Natural killer cell treated with Interleukin-12 subunit alpha and Interleukin-12 subunit beta and Interleukin-15 and Interleukin-18, amount 100 ng/mL, for 72 hours (primary cell): ENCODE measurements around the gene CRTC1. TPM values are rescaled to one million over a fixed set of nuclear protein-coding genes. Genes with fewer than 3 reads are reported as not detected.
"Not testable (repeated sequence)": the region's sequence is repeated elsewhere in the genome, so short reads cannot be mapped to it uniquely, and the experiment has no call there.

Experiments
- ATAC-seq, 2 donors: fragments of 150-1000 bp; cut with Tn5 transposase in 1 of 2; sonication (Bioruptor Pico), chemical (Tn5 transposase) in 1 of 2; 2 replicates each; pipeline ENCODE4 v1.10.0; 2021
- DNase-seq: peaks from one replicate; pipeline ENCODE4 v3.0.0; 2022; ENCODE audit warnings: low spot score
- H3K27ac Mint-ChIP-seq, 2 donors: 1 replicate in 1 of 2; 2 replicates in 1 of 2; pipeline ENCODE4 v1.8.0; 2022; ENCODE audit warnings: mixed read lengths in 2 of 2, mild to moderate bottlenecking in 1 of 2, moderate library complexity in 1 of 2
- H3K27me3 Mint-ChIP-seq, 2 donors: 1 replicate in 1 of 2; 2 replicates in 1 of 2; pipeline ENCODE4 v1.8.0; 2022; ENCODE audit warnings: mixed read lengths in 2 of 2
- H3K36me3 Mint-ChIP-seq: one replicate; pipeline ENCODE4 v1.8.0; 2022; ENCODE audit warnings: mixed read lengths
- H3K4me1 Mint-ChIP-seq, 2 donors: 1 replicate in 1 of 2; 2 replicates in 1 of 2; pipeline ENCODE4 v1.8.0; 2022; ENCODE audit warnings: low read depth in 2 of 2, mixed read lengths in 2 of 2, mild to moderate bottlenecking in 1 of 2
- H3K4me3 Mint-ChIP-seq: one replicate; pipeline ENCODE4 v1.8.0; 2022; ENCODE audit warnings: mixed read lengths
- H3K9me3 Mint-ChIP-seq: 2 replicates; pipeline ENCODE4 v1.8.0; 2022; ENCODE audit warnings: mixed read lengths
- total RNA-seq, 2 donors: library from RNA; stranded (reverse); gene quantifications; one replicate each; pipeline ENCODE4 v1.2.3, GENCODE V29; 2022

The CRTC1 gene
- total RNA-seq, 2 donors from 2014 or later = 7.6 to 9.3 TPM

DNA sequence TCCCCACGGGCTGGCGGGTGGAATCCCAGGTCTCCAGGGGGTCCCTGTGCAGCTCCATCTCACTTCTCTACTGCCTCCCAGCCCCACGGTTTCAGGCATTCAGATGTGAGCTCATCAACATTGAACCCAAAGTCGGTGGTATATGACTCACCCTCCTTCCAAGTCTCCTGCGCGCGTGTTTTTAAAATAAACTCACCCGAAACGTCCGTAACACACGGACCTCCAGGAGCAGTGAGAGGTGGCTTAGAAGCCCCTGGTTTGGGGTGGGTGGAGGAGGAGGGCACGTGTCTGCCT lies 14.0 kb upstream of the CRTC1 start:
- ATAC-seq (no peak), DNase-seq (no peak)
- H3K9me3 Mint-ChIP-seq = no peaks in the 10 kb centered on the region
- no peaks in the 10 kb centered on the region for H3K36me3 Mint-ChIP-seq
- no peak overlapping the region for H3K27ac Mint-ChIP-seq
- no peaks in the 10 kb centered on the region for H3K27me3 Mint-ChIP-seq
- peaks cover 0 to 4% of the 10 kb centered on the region in 2 donors for H3K4me1 Mint-ChIP-seq
- H3K4me3 Mint-ChIP-seq = no peak overlapping the region

DNA sequence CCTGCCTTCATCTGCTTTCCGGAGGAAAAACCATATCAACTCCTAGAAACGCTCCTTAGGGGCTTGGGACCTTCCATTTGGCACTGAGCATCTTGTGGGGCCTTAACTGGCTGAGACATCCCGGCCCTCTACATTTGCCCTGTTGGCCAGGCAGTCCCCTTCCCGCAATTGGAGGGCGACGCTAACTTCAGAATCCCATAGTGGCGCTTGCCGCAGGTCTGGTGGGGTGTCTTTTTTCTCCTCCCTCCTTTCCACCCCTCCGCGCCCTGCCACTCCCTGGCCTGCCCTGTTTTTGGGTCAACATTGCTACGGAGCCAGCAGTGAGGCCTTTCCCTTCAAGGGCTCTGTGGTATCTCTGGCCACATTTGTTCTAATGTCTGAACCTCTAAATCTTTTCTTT lies 13.6 kb upstream of the CRTC1 start:
- no peaks in the 10 kb centered on the region for H3K27me3 Mint-ChIP-seq
- peaks cover 0 to 4% of the 10 kb centered on the region in 2 donors for H3K4me1 Mint-ChIP-seq
- DNase-seq = no peak
- H3K27ac Mint-ChIP-seq = no peak overlapping the region
- H3K36me3 Mint-ChIP-seq = no peaks in the 10 kb centered on the region
- ATAC-seq = no peak
- no peaks in the 10 kb centered on the region for H3K9me3 Mint-ChIP-seq
- H3K4me3 Mint-ChIP-seq = no peak overlapping the region

DNA sequence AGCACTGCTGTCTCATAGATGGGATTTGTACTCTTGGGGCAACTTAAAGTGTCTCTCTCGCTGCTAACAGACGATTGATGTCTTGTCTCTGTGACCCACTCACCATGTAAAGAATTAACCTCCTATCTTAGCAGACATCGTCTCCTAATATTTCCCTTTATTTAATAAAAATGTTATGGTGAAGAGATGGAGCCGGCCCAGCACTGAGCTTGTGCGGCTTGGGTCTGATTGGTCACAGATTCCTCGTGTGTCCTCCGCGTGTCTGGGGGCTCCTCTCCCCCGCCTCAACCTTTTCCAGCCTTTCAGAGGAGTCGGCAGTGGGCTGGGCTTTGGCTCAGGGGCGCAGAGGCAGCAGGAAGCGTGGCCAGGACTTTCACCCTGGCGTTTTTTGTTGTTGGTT lies 13.2 kb upstream of the CRTC1 start:
- ATAC-seq (no peak), DNase-seq (no peak)
- Mint-ChIP-seq H3K9me3 (no peaks in the 10 kb centered on the region), H3K4me3 (no peak overlapping the region), H3K4me1 (peaks cover 0 to 4% of the 10 kb centered on the region in 2 donors), H3K27me3 (no peaks in the 10 kb centered on the region), H3K27ac (no peak overlapping the region), H3K36me3 (no peaks in the 10 kb centered on the region)

DNA sequence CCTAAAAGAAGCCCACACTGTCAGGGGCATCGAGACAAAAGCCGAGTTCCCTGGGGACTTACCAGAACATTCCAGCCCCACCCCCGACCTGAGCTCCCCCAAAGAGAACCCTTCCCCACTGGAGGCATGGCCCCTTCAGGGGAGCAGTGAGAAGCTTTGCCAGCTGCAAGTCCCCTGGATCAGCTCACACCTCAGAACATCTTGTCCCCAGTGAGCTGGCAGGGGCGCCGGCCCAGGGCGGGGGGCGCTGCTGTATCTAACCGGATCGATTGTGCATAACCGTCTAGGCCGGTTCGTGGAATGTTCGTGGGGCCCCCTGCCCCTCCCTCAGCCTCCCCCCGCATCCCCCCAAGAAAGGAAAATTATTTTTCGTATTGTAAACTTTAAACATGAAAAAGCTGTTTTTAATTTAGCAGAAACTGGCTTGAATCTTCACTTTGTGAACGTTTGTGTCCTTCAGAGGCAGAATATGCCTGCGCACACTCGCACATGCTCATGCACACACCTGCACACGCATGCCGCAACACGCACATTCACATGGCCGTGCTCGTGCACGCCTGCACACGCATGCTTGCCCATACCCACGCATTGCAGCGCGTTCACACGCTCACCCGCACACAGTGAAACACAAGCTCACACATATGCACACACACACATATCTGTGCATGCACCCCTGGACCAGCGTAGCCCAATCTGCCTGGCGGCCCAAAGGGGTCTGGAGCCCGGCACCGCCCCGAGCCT lies 12.0 kb upstream of the CRTC1 start:
- Mint-ChIP-seq H3K4me3 (no peak overlapping the region), H3K27ac (no peak overlapping the region), H3K27me3 (no peaks in the 10 kb centered on the region), H3K9me3 (no peaks in the 10 kb centered on the region), H3K4me1 (peaks cover 0 to 4% of the 10 kb centered on the region in 2 donors), H3K36me3 (no peaks in the 10 kb centered on the region)
- ATAC-seq (peak in 1 of 2 donors; percentile 28), DNase-seq (no peak)

DNA sequence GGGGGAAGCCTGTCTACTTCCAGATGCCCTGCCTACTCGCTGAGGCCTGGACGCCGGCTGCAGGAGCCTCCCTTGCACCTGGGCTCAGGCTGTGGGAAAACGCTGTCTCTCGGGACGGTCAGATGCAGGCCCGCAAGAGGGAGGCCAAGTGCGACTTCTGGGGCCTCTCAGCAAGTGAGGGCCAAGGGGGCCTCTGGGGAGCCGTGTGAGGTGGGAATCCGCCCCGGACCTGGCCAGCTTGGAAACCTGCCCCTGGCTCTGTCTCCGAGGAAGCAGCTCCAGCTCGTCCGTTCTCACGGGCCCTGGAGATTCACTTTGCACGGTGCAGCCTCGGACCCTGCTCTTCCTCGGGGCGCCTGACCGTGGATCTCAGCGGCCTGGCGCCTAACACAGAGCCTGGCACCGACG lies 11.4 kb upstream of the CRTC1 start:
- no peak for ATAC-seq
- no peak overlapping the region for H3K27ac Mint-ChIP-seq
- no peaks in the 10 kb centered on the region for H3K27me3 Mint-ChIP-seq
- no peak overlapping the region for H3K4me3 Mint-ChIP-seq
- H3K4me1 Mint-ChIP-seq = peaks cover 0 to 4% of the 10 kb centered on the region in 2 donors
- DNase-seq = no peak
- H3K36me3 Mint-ChIP-seq = no peaks in the 10 kb centered on the region
- H3K9me3 Mint-ChIP-seq = no peaks in the 10 kb centered on the region

DNA sequence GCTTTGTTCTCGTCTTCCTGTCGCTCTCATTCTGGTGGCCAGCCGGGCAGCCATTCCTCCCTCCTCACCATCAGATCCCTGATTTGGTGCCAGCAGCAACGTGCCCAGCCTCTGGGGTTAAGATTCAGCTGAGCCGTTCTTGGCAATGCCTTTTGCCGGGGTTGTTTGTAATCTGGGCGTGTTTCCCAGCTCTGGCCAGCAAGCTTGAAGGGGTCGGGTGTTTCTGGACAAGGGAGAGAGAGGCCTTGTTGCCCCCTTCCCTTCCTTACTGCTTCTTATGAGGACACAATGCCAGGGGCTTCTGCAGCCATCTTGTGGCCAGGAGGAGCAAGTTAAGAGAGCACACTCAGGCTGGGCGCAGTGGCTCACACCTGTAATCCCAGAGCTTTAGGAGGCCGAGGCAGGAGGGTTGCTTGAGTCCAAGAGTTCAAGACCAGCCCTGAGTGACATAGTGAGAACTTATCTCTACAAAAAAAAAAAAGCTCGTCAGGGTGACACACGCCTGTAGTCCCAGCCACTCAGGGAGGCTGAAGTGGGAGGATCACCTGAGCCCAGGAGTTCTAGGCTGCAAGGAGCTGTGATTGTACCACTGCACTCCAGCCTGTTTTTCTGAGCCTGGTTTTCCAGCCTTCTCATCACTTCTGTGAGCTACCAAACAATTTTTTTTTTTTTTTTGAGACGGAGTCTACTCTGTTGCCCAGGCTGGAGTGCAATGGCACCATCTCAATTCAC lies 10.7 kb upstream of the CRTC1 start:
- Mint-ChIP-seq H3K4me3 (no peak overlapping the region), H3K4me1 (peaks cover 0 to 6% of the 10 kb centered on the region in 2 donors), H3K27ac (no peak overlapping the region), H3K36me3 (no peaks in the 10 kb centered on the region), H3K27me3 (no peaks in the 10 kb centered on the region), H3K9me3 (no peaks in the 10 kb centered on the region)
- no peak for ATAC-seq
- DNase-seq = no peak

DNA sequence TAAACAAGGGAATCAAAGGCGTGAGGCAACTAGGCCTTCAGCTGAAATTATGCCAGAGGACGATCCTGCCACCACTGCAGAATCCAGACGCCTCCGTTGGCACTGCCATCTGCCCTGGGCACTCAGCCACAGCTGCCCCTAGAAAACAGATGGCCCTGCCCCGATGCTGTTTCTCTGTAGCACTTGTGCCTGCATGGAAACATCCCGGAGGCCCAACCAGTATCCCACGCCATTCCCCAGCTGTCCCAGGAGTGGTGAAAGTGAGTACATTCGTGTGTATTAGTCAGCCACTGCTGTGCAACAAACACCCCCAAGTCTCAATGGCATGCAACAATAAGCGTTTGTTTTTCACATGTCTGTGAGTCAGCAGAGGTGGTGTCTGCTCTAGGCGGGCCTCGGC lies 8.9 kb upstream of the CRTC1 start:
- Mint-ChIP-seq H3K9me3 (no peaks in the 10 kb centered on the region), H3K36me3 (no peaks in the 10 kb centered on the region), H3K4me1 (peaks cover 6 to 11% of the 10 kb centered on the region in 2 donors), H3K4me3 (no peak overlapping the region), H3K27me3 (no peaks in the 10 kb centered on the region), H3K27ac (no peak overlapping the region)
- ATAC-seq (no peak), DNase-seq (no peak)

DNA sequence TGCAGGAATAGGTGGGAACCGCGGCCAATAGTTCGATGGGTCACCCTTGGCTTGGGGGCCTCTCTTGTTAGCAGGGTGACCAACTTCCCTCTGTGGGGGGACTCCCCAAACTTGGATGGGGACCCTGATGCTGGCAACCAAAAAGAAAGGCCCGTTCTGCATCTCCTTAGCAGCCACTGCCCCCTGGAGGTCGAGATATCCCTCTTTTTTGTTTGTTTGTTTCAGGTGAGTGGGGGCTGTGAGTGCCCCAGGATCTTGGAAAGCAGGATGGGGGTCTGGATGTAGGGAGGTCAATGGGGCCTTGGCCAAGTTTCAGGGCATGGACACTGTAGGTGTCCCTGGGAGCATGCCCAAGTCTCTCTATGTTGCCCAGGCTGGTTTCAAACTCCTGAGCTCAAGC lies 7.7 kb upstream of the CRTC1 start:
- Mint-ChIP-seq H3K4me1 (peaks cover 6 to 7% of the 10 kb centered on the region in 2 donors), H3K4me3 (no peak overlapping the region), H3K9me3 (no peaks in the 10 kb centered on the region), H3K27ac (no peak overlapping the region), H3K27me3 (no peaks in the 10 kb centered on the region), H3K36me3 (no peaks in the 10 kb centered on the region)
- ATAC-seq (no peak), DNase-seq (no peak)

DNA sequence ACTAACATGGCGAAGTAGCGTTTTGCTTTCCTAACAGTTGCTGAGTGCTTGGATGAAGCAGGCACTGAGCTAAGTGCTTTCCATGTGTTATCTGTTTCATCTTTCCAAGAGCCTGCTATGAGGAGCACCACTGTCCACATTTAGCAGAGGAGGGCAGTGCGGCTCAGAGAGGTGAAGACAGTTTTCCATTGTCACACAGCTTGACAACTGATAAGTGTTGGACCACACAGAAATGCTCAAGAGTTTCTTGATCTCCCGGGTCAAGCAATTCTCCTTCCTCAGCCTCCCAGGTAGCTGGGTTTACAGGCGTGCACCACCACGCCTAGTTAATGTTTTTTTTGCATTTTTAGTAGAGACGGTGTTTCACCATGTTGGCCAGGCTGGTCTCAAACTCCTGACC lies 6.8 kb upstream of the CRTC1 start:
- Mint-ChIP-seq H3K9me3 (no peaks in the 10 kb centered on the region), H3K4me1 (peaks cover 6 to 7% of the 10 kb centered on the region in 2 donors), H3K27ac (no peak overlapping the region), H3K4me3 (no peak overlapping the region), H3K27me3 (no peaks in the 10 kb centered on the region), H3K36me3 (no peaks in the 10 kb centered on the region)
- no peak for DNase-seq
- ATAC-seq = no peak

DNA sequence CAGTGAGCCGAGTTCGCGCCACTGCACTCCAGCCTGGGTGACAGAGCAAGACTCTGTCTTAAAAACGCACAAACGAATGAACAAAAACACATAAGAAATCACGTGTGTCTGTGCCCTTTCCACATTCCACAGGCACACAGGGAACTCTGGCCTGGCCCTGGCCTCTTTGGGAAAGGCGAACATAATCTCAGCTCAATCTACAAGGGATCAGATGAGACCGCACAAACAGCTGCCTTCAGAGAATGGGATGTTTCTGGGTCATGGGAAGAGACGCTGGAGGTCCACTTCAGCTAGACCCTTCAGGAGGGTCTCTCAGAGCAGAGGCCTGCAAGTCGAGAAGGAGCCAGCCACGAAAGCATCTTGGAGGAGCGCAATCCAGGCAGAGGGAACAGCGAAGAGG lies 6.3 kb upstream of the CRTC1 start:
- ATAC-seq = no peak
- Mint-ChIP-seq H3K36me3 (no peaks in the 10 kb centered on the region), H3K27me3 (no peaks in the 10 kb centered on the region), H3K4me1 (peaks cover 6 to 7% of the 10 kb centered on the region in 2 donors), H3K9me3 (no peaks in the 10 kb centered on the region), H3K27ac (no peak overlapping the region), H3K4me3 (no peak overlapping the region)
- DNase-seq = no peak

DNA sequence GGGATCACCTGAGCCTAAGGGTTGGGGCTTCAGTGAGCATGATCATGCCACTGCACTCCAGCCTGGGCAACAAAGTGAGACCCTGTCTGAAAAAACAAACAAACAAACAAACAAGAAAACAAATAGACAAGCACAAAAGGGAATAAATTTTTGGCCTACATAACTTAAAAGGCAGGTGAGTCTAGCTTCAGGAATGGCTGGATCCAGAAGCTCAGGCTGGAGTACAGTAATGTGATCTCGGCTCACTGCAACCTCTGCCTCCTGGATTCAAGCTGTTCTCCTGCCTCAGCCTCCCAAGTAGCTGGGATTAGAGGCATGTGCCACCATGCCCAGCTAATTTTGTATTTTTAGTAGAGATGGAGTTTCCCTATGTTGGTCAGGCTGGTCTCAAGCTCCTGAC lies 3.3 kb upstream of the CRTC1 start:
- not testable (repeated sequence) for H3K9me3 Mint-ChIP-seq, H3K27ac Mint-ChIP-seq, ATAC-seq, DNase-seq, H3K27me3 Mint-ChIP-seq, H3K4me3 Mint-ChIP-seq, H3K36me3 Mint-ChIP-seq
- peaks cover 12 to 18% of the 10 kb centered on the region in 2 donors for H3K4me1 Mint-ChIP-seq

DNA sequence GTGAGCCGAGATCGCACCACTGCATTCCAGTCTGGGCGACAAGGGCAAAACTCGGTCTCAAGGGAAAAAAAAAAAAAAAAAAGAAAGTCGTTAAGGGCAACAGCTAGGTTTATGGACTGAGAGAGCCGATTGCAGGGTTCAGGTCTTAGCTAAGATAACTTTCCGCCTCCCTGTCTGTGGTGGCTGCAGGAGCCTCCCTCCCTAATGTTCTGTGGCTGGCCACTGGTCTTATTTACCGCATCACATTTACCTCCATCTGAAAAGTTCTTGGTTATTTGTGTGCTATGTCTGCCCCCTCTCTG lies 722 bp upstream of the CRTC1 start:
- Mint-ChIP-seq H3K9me3 (no peaks in the 10 kb centered on the region), H3K4me1 (peaks cover 12 to 19% of the 10 kb centered on the region in 2 donors), H3K27me3 (no peaks in the 10 kb centered on the region), H3K36me3 (no peaks in the 10 kb centered on the region), H3K4me3 (peak overlapping the region; percentile 91), H3K27ac (peak overlapping the region; percentile 67 to 69)
- DNase-seq = no peak
- ATAC-seq = no peak

DNA sequence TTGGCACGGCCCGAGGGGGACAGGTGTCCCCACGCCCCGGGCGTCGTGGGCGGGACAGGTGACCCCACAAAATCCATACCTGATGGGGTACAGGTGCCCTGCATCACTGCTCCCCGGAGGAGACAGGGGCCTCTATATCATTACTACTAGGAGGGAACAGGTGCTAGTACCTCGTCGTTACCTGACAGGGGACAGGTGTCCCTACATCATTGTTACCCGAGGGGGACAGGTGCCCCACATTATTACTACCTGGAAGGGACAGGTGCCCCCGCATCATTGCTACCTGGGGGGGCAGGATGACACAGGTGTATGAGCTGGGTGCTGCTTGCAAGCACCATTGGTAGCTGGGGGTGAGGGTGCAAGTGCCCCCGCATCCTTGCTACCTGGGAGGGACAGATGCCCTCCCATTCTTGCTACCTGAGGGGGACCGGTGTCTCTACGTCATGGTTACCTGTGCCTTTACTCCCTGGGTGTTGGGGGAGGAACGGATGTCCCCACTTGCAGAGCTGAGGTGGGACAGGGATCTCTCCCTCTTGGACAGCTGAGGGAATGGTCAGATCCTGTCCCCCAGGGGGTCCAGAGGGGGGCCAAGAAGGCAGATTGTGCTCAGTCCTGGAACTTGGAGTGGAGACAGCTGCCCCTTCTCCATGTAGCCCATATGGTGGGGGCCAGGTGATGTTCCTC lies 620 bp downstream of the CRTC1 start:
- Mint-ChIP-seq H3K9me3 (no peaks in the 10 kb centered on the region), H3K4me1 (peaks cover 7 to 18% of the 10 kb centered on the region in 2 donors), H3K27ac (peak overlapping the region; percentile 67 to 69), H3K4me3 (peak overlapping the region; percentile 91), H3K27me3 (no peaks in the 10 kb centered on the region), H3K36me3 (no peaks in the 10 kb centered on the region)
- no peak for ATAC-seq
- DNase-seq = no peak

DNA sequence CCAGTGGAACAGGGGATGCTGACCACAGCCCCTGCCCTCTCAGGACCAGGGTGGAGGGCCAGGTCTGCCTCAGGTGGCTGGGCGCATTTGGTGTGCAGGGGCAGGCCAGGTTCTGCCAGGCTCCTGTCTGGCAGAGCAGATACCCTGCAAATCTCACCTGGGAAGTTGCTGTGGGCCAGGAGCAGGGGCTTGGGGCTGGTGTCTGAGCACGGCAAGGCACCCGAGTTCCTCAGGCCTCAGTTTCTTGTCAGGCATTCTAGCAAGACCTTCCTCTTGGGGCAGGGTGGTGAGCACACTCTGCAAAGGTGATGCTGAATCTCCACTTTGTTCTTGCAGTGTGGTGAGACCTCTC lies 1.1 kb downstream of the CRTC1 start:
- Mint-ChIP-seq H3K27me3 (no peaks in the 10 kb centered on the region), H3K9me3 (no peaks in the 10 kb centered on the region), H3K4me3 (peak overlapping the region; percentile 58), H3K27ac (peak overlapping the region in 1 of 2 donors; percentile 56), H3K4me1 (peaks cover 7 to 19% of the 10 kb centered on the region in 2 donors), H3K36me3 (no peaks in the 10 kb centered on the region)
- ATAC-seq (no peak), DNase-seq (no peak)
